HK-2 (cell line): ENCODE results near the gene SAMM50.
A peak's percentile ranks its signal among the peaks of the same experiment; 100 is the strongest.

Experiments
- DNase-seq: peaks from one replicate; pipeline ENCODE4 v3.0.0-alpha.2; 2018; ENCODE audit not compliant: unreplicated experiment

Gene SAMM50

DNA sequence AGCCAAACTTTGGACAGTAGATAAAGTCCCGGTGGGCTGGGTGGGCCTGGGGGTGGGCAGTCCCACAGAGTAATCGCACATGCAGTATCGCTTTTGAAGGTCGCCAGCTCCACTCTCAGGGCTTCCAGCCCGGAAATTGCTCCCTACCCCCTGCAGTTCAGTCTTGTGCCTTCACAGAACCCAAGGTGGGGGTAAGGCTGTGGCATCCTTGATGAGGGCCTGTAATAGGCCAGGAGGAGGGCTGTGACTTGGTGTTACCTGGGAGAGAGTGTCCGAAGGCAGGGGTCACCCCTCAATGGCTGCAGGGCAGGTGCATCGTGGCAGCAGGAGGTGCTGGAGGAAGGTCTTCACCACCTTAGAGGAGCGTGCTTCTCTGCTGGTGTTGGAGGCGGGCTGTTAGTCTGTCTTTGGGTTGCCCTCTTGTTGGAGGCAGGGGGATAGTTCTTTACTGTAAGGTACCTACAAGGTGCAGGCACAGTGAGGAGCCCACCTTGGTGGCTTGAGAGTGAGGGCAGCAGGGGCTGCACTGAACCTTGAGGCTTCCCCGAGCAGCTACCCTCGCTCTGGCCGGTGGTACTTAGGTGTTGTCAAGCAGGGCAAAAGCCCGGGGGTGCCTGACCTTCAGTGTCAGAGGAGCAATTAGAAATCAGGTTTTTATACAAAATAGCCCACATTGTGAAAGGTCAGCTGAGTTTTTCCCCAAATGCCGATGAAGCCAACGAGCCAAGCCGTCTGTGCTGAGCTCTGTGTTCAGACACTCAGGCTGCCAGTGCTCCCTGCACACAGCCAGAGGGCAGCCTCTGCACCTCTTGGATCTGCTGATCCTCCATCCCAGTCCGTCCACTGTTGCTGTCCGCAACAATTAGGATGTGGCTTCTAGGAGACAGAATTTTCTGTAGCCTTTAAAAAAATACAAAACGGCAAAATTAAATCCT, 21.9 kb downstream of the SAMM50 start:
- no peak for DNase-seq

DNA sequence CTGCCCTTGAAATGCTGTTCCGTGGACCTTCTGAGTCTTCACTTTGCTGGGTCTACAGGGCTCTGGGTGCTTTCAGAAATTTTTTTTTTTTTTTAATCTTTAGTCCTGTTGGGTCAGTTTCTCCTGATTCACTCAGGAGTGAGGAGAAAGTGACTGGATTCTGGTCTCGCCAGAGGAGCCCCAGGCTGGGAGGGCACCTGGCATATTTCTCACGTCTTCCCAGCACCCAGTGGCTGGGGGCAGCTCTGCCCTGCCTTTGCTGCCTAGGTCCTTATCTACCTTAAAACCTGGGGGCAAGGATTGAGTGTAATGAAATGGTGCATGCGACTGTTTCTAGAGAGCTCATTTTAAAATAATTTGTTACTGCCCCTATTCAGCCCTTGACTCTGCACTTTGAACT, 23.3 kb downstream of the SAMM50 start:
- no peak for DNase-seq

DNA sequence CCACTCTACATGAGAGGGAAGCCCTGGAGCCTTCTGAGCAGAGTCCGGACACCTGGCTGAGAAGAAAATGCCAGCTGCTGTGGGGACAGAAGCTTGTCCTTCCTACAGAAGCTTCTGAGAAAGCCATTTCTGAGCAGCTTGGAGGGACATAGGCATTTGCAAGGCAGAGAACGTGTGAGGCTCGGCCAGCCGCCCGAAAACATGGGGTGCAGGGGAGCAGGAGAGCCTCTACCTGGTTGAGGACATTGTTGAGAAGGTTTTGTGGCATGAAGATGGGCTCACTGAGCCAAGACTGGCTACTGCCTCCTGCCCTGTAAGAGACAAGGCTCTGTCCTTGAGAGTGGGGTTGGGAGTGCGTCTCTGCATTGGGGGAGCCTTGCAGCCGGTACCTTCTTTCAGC, 25.3 kb downstream of the SAMM50 start:
- DNase-seq: no peak

DNA sequence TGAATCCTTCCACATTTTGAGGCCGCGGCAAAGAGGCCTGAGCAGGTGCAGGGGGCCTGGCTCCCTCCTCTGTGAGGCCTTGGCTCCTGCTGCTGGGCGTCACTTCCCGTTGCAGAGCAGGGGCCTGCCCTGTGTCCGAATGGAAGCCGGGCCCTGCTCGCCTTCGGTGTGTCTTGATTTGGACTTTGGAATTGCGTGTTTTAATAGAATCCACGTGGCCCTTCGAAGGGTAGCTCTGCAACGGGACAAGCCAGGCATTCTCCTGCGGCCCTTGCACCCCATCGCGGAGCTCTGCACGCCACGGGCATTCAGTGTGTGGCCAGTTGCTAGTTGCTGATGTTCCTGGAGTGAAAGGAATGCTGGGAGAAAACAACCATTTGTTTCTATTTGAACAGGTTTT, 25.8 kb downstream of the SAMM50 start:
- DNase-seq: no peak

DNA sequence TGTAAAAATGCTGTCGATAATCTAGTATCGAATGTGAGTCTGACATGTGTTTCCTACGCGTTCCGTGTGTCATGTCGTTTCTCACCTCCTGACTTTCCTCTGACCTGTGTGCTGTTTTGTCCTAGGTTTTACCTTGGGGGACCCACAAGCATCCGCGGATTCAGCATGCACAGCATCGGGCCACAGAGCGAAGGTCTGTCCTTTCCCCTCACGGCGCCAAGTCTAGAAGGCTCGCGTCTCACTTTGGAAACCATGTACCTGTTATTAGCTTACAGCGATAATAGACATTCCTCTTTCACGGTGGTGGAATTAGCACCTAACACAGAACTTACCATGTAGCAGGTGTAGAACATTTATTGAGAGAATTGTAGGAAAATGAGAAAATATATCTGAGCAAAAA, 28.6 kb downstream of the SAMM50 start:
- DNase-seq: no peak

DNA sequence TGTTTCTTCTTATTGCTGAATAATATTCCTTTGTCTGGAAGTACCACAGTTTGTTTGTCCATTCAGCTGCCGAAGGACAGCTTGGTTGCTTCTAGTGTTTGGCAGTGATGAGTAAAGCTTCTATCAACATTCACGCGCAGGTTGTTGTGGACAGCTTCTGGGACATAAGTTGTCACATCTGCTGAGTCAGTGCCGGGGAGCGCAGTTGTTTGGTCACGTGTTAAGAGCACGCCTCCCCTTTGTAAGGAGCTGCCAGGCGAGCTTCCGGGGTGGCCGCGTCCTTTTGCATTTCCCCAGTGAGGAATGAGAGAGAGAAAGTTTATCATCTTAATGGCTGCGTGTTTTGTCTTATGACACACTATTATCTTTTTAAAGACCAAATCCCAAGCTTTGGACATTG, 30.3 kb downstream of the SAMM50 start:
- DNase-seq: no peak

DNA sequence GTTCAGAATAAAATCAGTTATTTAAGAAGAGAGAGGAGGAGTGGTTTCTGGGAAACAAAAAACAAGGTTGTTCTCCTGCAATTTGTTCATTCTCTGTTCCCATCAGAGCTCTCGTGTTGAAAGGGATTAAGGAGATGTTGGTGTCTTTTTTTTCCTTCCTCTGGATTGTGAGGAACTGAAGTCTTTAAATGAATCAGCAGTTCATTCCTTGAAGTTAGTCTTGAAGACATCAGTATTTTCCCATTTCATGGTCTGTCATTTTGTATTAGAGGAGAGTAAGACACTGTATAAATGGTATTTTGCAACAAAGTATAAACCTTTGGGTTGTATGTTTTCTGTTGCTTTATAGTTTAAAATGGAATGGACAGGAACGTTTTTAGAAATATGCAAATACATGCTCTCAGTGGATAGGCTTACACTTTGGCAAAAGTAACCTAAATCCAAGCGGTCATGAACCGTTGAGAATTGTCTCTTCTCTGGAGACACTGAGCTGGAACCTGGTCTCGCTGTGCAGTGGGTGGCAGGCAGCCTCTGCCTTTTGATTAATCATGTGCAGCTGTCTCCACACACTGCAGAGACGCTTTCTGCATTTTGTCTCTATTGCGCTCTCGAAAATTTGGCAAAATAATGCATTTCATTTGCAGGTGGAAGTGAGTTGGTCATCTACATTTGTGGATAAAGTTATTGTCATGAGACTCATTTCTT, 33.0 kb downstream of the SAMM50 start:
- DNase-seq: no peak

DNA sequence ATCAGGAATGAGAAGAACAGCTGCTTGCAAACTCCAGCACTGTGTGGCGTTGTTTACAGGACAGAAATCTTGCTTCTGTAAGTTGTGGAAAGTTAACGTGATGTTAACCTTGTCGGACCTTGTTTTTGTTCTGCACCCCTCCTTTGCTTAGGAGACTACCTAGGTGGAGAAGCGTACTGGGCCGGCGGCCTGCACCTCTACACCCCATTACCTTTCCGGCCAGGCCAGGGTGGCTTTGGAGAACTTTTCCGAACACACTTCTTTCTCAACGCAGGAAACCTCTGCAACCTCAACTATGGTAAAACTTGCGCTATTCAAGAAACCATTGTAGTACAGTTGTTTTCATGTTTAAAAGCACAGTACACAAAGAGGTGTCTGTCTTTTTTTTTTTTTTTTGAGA, 33.7 kb downstream of the SAMM50 start:
- no peak for DNase-seq

DNA sequence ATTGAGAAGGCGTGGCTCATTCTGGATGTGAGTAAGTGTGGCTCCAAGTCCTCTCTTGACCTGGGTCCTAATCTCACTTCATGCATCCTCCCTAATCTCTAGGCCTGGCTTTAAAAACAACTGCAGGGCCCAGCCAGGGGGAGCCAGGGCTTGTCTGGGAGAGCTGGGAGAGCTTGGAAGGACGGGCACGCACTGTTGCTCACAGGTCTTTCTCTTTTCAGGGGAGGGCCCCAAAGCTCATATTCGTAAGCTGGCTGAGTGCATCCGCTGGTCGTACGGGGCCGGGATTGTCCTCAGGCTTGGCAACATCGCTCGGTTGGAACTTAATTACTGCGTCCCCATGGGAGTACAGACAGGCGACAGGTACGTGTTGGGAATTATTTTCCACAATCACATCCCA, 34.8 kb downstream of the SAMM50 start:
- no peak for DNase-seq

DNA sequence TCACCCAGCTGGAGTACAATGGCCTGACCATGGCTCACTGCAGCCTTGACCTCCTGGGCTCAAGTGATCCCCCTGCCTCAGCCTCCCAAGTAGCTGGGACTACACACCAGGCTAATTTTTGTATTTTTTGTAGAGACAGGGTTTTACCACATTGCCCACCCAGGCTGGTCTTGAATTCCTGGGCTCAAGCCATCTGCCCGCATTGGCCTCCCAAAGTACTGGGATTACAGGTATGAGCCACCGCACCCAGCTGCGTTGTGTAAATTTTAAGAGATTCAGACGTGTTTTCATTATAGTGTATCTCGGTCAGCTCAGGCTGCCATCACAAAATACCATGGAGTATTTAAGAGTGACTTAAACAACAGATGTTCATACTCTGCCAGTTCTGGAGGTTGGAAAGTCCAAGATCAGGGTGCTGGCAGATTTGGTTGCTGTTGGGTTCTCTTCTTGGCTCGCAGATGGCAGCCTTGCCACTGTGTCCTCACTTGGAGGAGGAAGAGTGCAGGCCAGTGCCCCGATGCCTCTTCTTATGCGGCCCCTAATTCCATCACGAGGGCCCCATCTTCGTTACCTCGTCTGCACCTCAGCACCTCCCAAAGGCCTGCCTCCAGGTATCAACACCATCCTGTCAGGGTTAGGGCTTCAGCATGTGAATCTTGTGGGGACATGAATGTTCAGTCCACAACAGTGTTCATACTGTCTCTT, 36.2 kb downstream of the SAMM50 start:
- no peak for DNase-seq

DNA sequence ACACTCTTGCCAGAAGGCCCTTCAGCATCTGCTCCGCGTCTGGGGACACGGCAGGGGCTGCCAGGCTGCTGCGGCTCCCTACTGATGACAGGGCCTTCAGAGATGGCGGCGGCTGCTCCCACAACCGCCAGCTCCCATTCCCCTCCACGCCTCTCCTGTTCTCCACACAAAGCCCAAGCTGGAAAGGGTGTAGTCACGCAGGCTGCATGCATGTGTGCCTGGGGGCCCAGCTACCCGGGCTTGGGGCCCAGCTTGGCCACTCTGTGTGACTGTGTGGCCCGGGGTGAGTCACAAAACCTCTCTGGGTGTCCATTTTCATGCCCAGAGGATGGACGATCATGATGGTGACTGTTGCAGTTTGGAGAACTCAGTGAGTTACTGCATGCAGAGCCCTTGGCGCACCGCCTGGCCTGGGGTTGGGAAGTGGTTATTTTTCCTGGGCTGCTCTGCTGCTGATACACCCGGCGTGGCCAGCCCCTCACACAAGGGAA, 37.1 kb downstream of the SAMM50 start:
- DNase-seq: no peak

DNA sequence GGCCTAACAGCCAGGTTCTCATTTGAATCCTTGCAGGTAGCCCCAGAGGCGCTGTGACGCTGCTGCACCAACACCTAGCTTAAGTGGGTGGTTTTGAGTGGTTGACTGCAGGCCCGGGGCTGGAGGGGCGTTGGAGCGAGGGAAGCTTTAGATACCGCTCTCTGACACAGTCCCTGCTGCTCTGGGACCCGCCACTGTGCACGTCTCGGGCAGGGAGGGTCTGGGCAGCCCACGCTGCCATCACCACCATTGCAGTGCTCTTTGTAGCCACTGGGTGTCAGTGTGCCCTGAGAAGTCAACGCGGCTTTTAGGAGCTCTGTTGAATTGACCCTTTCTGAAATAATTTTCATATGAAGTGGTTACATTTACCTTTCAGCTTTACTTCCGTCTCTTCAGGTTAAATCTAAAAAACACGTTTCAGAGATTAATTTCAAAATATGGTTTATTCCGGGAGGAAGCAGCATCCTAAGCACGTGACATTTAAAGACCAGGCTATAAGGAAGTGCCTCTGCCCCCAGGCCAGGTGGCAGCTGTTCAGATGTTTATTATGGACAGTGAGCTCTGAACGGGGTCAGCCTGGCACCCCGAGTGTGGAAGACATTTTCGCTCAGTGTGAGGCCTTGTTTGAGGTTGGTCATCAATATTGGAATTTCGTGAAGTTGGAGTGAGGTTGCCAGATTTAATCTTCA, 38.0 kb downstream of the SAMM50 start:
- peak; percentile 33 for DNase-seq

DNA sequence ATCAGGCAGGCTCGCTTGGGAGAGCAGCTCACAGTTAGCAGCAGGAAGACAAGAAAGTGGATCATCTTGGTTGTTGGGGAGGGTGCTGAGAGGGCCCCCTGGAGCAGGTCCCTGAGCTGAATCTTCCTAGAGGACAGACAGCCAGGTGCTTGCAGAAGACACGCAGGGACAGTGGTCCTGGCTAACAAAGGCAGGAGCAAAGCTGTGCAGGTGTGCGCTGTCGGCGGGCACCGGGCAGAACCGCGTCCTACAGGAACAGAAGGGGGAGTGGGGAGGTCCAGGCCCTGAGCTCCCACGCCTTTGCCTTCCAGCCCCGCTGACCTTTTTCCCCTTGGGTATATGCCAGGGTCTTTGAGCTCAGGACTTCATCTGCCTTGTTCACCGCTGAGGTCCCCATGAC, 38.8 kb downstream of the SAMM50 start:
- no peak for DNase-seq

DNA sequence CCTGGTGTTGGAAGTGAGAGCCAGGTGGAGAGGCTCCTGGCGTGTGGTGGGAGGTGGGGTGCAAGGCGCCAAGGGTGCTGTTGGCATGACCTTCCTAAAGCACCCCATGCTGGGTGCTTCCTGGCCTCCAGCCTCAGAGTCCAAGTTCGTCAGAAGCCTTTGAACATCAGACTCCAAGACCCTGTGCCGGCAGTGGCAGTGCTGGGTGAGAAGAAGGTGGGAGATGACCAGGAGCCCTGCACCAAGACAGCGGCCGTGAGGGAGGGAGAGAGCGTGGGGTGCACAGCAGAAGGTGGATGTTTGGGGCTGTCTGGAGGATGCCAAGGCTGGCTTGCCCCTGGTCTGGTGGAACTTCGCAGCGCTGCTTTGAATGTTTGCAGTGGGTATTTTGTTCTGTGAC, 39.2 kb downstream of the SAMM50 start:
- DNase-seq: no peak

DNA sequence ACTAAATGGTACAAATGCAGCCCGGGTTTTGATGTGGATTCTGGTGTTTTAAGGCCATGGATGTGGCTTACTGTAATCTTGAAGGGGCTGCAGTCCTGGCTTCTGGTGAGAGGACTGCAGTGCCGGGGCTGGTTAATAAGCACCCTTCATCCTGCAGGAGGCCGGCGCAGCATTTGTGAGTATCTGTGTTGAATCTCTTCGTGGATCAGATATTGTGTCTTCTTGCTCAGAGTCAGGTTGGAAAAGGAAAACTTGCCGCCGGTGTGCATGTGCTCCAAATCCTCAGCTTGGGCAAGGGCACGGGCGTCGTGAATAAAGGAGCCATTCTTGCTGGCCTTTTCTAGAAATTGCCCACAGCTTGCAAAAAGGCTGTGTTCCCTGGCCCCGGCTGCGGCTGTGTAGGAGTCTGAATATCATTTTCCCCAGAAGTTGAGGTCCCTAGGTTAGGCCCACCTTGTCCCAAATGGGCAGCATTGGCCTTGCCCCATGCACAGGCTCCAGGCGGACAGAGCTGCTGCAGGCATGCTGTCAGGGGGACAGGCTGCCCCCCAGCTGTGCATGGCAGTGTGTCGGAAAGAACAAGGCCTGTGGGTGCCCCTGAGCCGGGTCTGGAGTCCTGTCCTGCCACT, 39.9 kb downstream of the SAMM50 start:
- no peak for DNase-seq

DNA sequence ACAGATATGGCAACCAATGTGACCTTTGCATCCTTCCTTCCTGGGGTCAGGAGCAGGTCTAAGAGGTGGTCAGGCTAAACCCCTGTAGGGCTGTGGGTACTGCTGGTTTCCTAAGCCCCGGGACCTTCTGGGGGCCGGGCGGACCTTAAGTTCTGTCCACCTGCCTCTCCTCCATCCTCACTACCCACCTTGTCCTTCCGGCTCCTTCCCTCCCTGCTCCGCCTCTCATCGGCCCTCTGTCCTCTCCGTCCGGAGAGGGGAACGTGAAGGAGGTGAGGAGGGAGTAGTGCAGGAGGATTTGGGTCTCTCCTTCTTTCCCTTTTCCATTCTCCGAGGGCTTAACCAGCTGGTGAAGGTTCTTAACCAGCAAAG, 40.5 kb downstream of the SAMM50 start:
- no peak for DNase-seq

DNA sequence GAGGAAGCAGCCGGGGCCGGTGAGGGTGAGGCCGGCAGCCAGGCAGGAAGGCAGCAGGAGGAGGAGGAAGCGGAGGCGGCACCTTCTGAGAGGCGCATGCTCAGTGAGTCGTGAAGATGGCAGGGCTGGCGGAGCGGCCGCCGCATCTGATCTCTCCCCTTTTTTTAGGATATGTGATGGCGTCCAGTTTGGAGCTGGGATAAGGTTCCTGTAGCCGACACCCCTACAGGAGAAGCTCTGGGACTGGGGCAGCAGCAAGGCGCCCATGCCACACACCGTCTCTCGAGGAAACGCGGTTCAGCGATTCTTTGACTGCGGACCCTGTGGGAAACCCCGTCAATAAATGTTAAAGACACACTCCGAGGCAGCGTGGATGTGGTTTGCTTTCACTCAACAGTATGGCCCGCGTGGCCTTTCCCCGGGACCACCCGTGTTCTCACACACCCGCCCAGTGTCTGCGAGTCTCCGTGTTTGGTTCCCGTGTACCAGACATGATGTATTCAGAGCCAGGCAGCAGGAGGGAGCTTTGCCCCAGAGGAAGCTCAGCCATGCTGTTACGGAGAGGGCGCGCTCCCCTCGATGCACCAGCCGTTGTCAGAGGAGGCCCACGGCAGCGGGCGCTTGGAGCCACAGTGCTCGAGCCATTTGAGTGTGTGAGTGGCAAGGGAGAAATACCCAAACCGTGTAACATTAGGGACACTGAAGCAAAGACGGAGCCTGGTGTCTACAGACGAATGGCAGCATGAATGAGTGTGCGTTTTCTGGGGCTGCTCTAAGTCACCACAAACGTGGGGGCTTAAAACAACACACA, 41.1 kb downstream of the SAMM50 start:
- DNase-seq: no peak

DNA sequence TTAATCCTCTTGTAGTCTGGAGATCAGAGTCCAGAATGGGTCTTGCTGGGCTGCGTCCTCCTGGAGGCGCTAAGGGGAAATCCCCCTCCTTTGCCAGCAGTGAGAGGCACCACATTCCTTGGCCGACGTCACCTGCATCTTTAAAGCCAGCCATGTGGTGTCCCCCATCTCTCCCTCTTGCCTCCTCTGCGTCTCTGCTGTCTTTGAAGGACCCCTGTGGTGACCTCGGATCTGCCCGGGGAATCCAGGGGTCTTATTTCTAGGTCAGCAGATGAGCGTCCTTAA, 41.7 kb downstream of the SAMM50 start:
- no peak for DNase-seq

DNA sequence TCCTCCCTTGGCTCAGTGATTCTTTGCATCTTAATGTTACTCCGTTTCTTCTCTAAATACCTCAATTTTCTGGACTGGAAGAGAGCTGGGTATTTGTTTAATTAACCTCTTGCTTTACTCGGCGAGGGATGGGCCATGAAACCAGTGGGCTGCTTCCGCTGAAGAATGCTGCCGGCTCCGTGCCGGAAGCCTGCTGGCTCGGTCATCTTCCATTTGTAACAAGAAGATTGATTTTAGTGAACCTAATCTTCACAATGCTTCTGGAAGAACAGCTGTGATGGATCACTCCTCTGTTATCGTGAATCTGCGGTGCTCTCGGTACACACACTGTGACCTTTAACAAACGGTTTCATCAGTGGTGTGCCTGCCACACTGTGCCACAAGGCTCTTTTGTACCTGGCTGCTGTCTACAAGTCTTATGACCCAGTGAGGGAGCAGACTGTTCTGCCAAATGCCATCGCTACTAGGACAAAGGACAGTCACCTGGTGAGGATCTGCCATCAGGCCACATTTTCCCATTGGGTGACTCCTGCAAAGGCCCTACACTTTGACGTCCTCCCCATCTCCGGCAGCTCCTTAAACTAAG, 43.5 kb downstream of the SAMM50 start:
- no peak for DNase-seq

DNA sequence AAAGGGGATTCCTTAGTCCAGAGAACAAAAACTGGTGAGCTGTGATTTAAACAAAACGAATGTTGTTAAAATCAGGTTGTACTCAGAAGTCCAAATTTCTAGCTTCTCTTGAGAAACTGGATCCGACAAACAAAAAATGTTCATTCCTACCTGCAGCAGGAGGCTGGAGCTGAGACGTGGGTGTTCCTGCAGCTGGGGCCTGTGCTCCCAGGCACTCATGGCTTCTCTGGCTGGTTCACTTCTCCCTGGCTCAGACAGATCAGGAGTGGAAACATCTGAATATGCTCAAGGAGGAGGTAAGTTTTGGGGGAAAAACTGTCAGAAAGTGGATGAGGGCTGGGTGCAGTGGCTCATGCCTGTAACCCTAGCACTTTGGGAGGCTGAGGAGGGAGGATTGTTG, 44.1 kb downstream of the SAMM50 start:
- DNase-seq: no peak

DNA sequence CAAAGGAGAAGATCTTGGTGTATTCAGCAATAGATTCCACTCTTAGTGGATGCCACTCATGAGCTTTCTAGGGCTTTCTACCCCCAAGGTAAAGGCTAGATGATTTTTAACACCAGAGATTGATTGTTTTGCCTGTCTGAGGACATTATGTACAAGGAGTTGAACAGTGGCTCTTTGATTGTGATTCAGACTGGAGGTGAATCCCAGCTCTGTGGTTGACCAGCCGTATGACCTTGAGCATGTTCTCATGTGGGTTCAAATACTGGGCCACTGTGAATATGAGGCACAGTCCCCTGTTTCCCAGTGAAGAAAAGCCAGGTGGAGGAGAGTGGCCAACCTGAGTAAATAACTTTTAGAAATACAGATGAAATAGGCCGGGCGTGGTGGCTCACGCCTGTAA, 44.9 kb downstream of the SAMM50 start:
- DNase-seq: no peak
